Gastrocnemius medialis (tissue), 4 donors: ENCODE measurements around the gene KCNH8.

Experiments
- POLR2A ChIP-seq, 2 donors: fragments of 450-650 bp; IDR thresholded peaks; one replicate each; pipeline ENCODE4 v1.6.1; 2017; ENCODE audit warnings: antibody characterized with exemption in 2 of 2, mild to moderate bottlenecking in 2 of 2, moderate library complexity in 2 of 2
- TF ChIP-seq, protein P1 (sequence below), 5 experiments: fragments of 450-650 bp in 3 of 5; fragments of 200-600 bp in 2 of 5; sonication (generic) in 2 of 5; IDR thresholded peaks in 4 of 5; conservative IDR thresholded peaks in 1 of 5; 1 replicate in 4 of 5; 2 replicates in 1 of 5; pipeline ENCODE4 v1.5.1; 2016 to 2019; ENCODE audit warnings: antibody characterized with exemption in 5 of 5, mild to moderate bottlenecking in 3 of 5, moderate library complexity in 3 of 5

GRCh38 chr3:19110335-19110895 lies 37.9 kb upstream of the KCNH8 start:
- no peak for TF ChIP-seq POLR2A (IDR thresholded peaks at IDR 0.05)
- TF ChIP-seq, protein P1, sequence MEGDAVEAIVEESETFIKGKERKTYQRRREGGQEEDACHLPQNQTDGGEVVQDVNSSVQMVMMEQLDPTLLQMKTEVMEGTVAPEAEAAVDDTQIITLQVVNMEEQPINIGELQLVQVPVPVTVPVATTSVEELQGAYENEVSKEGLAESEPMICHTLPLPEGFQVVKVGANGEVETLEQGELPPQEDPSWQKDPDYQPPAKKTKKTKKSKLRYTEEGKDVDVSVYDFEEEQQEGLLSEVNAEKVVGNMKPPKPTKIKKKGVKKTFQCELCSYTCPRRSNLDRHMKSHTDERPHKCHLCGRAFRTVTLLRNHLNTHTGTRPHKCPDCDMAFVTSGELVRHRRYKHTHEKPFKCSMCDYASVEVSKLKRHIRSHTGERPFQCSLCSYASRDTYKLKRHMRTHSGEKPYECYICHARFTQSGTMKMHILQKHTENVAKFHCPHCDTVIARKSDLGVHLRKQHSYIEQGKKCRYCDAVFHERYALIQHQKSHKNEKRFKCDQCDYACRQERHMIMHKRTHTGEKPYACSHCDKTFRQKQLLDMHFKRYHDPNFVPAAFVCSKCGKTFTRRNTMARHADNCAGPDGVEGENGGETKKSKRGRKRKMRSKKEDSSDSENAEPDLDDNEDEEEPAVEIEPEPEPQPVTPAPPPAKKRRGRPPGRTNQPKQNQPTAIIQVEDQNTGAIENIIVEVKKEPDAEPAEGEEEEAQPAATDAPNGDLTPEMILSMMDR (IDR thresholded peaks at IDR 0.05 in 4 of 5, conservative IDR thresholded peaks at IDR 0.05 in 1 of 5) = no peak
